AG04449 (cell line): ENCODE measurements around the gene SEPTIN5.

Source experiments
- CTCF ChIA-PET: fragments of 350-600 bp; formaldehyde crosslinking; extraction: SDS; loops from one replicate; lab custom pipeline; 2021; ENCODE audit warnings: antibody characterized with exemption; lab: Yijun Ruan, JAX
- POLR2A ChIA-PET: fragments of 400-600, 350-600 bp; formaldehyde crosslinking; extraction: SDS; loops from one replicate; lab custom pipeline; 2020; ENCODE audit warnings: antibody characterized with exemption, inconsistent platforms; lab: Yijun Ruan, JAX
- DNase-seq: peaks from one replicate; pipeline ENCODE4 v3.0.0-alpha.2; 2010; ENCODE audit warnings: low read depth, low spot score
- H3K4me3 ChIP-seq: 2 replicates; pipeline ENCODE4 v1.5.1; 2011; ENCODE audit warnings: low read depth, mild to moderate bottlenecking, control low read depth, low read length
- CTCF ChIP-seq: IDR thresholded peaks from one replicate; pipeline ENCODE4 v1.5.1; 2011; ENCODE audit warnings: mild to moderate bottlenecking, moderate library complexity, low read length, control low read depth, inconsistent platforms; ENCODE audit not compliant: insufficient read depth; ENCODE audit errors: missing control alignments

SEPTIN5 gene

GRCh38 chr22:19729507-19729906 is 15.2 kb downstream of the SEPTIN5 start:
- ChIA-PET POLR2A (interaction anchor here (0.6 kb wide), 1 partner anchor 126 kb away, joined by 3 read pairs; no protein-coding TSS in a partner anchor), CTCF (interaction anchor here (1.1 to 7.0 kb wide), 20 partner anchors 10 to 305 kb away, joined by 3 to 444 read pairs (median 14); no protein-coding TSS in a partner anchor)

GRCh38 chr22:19730198-19730597 is 15.9 kb downstream of the SEPTIN5 start:
- POLR2A ChIA-PET: interaction anchor here (1.4 kb wide), 1 partner anchor 180 kb away, joined by 7 read pairs; no protein-coding TSS in a partner anchor
- H3K4me3 ChIP-seq: no peak overlapping the region
- no peak for DNase-seq
- no peak for TF ChIP-seq CTCF
- CTCF ChIA-PET: interaction anchor here (0.6 to 7.0 kb wide), 58 partner anchors 8 to 400 kb away, joined by 3 to 444 read pairs (median 5); partner anchors contain the start of genes COMT, GNB1L, RTL10 and TXNRD2

More at GRCh38 chr22:19729507-19729906, 15.2 kb downstream of the SEPTIN5 start:
- TF ChIP-seq CTCF: no peak
- no peak for DNase-seq
- no peak overlapping the region for H3K4me3 ChIP-seq

- CTCF ChIA-PET: interaction anchor here (0.6 to 7.0 kb wide), 64 partner anchors 8 to 399 kb away, joined by 3 to 444 read pairs (median 5); partner anchors contain the start of genes COMT, GNB1L, RTL10 and TXNRD2
- POLR2A ChIA-PET: interaction anchor here (1.2 to 1.4 kb wide), 2 partner anchors 179 to 290 kb away, joined by 4 to 7 read pairs; partner anchors contain the start of gene TANGO2
- peak overlapping the region; percentile 61 for H3K4me3 ChIP-seq
- no peak for DNase-seq
- peak; percentile 99 for TF ChIP-seq CTCF
Measured at GRCh38 chr22:19730655-19731360, 16.5 kb downstream of the SEPTIN5 start.

- POLR2A ChIA-PET: interaction anchor here (0.6 to 1.4 kb wide), 3 partner anchors 174 to 290 kb away, joined by 4 to 7 read pairs (median 4); partner anchors contain the start of gene TANGO2
Measured at GRCh38 chr22:19731361-19732135, 17.2 kb downstream of the SEPTIN5 start.

GRCh38 chr22:19732403-19733113 is 18.3 kb downstream of the SEPTIN5 start:
- DNase-seq: no peak
- CTCF ChIA-PET: interaction anchor here (1.0 to 7.0 kb wide), 7 partner anchors 11 to 258 kb away, joined by 3 to 444 read pairs (median 58); no protein-coding TSS in a partner anchor
- POLR2A ChIA-PET: no interaction called here
- no peak overlapping the region for H3K4me3 ChIP-seq
- no peak for TF ChIP-seq CTCF

More at GRCh38 chr22:19731361-19732135, 17.2 kb downstream of the SEPTIN5 start:
- CTCF ChIA-PET: interaction anchor here (0.7 to 7.0 kb wide), 44 partner anchors 8 to 399 kb away, joined by 3 to 444 read pairs (median 8); no protein-coding TSS in a partner anchor
- no peak overlapping the region for H3K4me3 ChIP-seq
- no peak for DNase-seq
- no peak for TF ChIP-seq CTCF
